Liver (tissue), 9 donors: ENCODE results near the gene CCDC97. TPM values are rescaled to one million over a fixed set of nuclear protein-coding genes. Genes with fewer than 3 reads are reported as not detected.

Experiments
- DNase-seq: peaks from one replicate; pipeline ENCODE4 v3.0.0-alpha.2; 2017; ENCODE audit warnings: low spot score
- H3K27ac ChIP-seq, 2 donors: one replicate each; pipeline ENCODE4 v1.7.0; 2013; ENCODE audit warnings: inconsistent platforms in 2 of 2, low read length in 2 of 2, control low read depth in 1 of 2, low read depth in 1 of 2, mild to moderate bottlenecking in 1 of 2
- H3K27me3 ChIP-seq, 4 donors: one replicate each; pipeline versions ENCODE4 v1.6.1 to v1.7.0; 2013; ENCODE audit warnings: low read length in 3 of 4, inconsistent platforms in 1 of 4, mild to moderate bottlenecking in 1 of 4, moderate library complexity in 1 of 4; ENCODE audit not compliant: control insufficient read depth in 4 of 4, insufficient read depth in 4 of 4
- H3K36me3 ChIP-seq, 4 donors: one replicate each; pipeline versions ENCODE4 v1.6.1 to v1.7.0; 2013; ENCODE audit warnings: low read length in 3 of 4, mild to moderate bottlenecking in 3 of 4, low read depth in 1 of 4, moderate library complexity in 1 of 4; ENCODE audit not compliant: control insufficient read depth in 4 of 4, insufficient read depth in 3 of 4
- H3K4me1 ChIP-seq, 4 donors: one replicate each; pipeline versions ENCODE4 v1.6.1 to v1.7.0; 2013; ENCODE audit warnings: low read length in 3 of 4, mild to moderate bottlenecking in 3 of 4, moderate library complexity in 1 of 4; ENCODE audit not compliant: control insufficient read depth in 4 of 4, insufficient read depth in 4 of 4
- H3K4me3 ChIP-seq, 3 donors: one replicate each; pipeline versions ENCODE4 v1.6.1 to v1.7.0; 2013; ENCODE audit warnings: low read length in 3 of 3, control low read depth in 1 of 3, low read depth in 1 of 3, mild to moderate bottlenecking in 1 of 3
- H3K9ac ChIP-seq, 2 donors: one replicate each; pipeline ENCODE4 v1.7.0; 2013; ENCODE audit warnings: low read length in 2 of 2, mild to moderate bottlenecking in 2 of 2, moderate library complexity in 2 of 2, control low read depth in 1 of 2, low read depth in 1 of 2
- H3K9me3 ChIP-seq, 4 donors: one replicate each; pipeline versions ENCODE4 v1.6.1 to v1.7.0; 2013; ENCODE audit warnings: low read length in 3 of 4; ENCODE audit not compliant: control insufficient read depth in 4 of 4
- ATF3 ChIP-seq: IDR thresholded peaks from 2 replicates; pipeline ENCODE4 v1.6.1; 2016; ENCODE audit warnings: antibody characterized with exemption
- CTCF ChIP-seq: fragments of 150-350 bp; IDR thresholded peaks from 2 replicates; pipeline ENCODE4 v1.5.1; 2017; ENCODE audit warnings: improper control_type of control experiment, low read depth, low read length; ENCODE audit not compliant: missing input control
- EGR1 ChIP-seq, 2 donors: IDR thresholded peaks; 2 replicates each; pipeline ENCODE4 v1.6.1; 2016 to 2018; ENCODE audit warnings: antibody characterized with exemption in 2 of 2, low read depth in 2 of 2
- FOXA1 ChIP-seq: IDR thresholded peaks from 2 replicates; pipeline ENCODE4 v1.6.1; 2016; ENCODE audit warnings: antibody characterized with exemption
- FOXA2 ChIP-seq: IDR thresholded peaks from 2 replicates; pipeline ENCODE4 v1.6.1; 2016; ENCODE audit warnings: antibody characterized with exemption
- GABPA ChIP-seq, 2 donors: IDR thresholded peaks in 1 of 2; conservative IDR thresholded peaks in 1 of 2; 2 replicates each; pipeline ENCODE4 v1.6.1; 2016; ENCODE audit warnings: antibody characterized with exemption in 2 of 2, mild to moderate bottlenecking in 1 of 2, moderate library complexity in 1 of 2
- HNF4A ChIP-seq, 2 donors: conservative IDR thresholded peaks; 2 replicates each; pipeline ENCODE4 v1.6.1; 2016; ENCODE audit warnings: antibody characterized with exemption in 2 of 2, mild to moderate bottlenecking in 2 of 2
- HNF4G ChIP-seq: IDR thresholded peaks from 2 replicates; pipeline ENCODE4 v1.6.1; 2016; ENCODE audit warnings: antibody characterized with exemption
- JUND ChIP-seq, 2 donors: IDR thresholded peaks; 2 replicates each; pipeline ENCODE4 v1.6.1; 2016; ENCODE audit warnings: antibody characterized with exemption in 2 of 2
- MAX ChIP-seq: IDR thresholded peaks from 2 replicates; pipeline ENCODE4 v1.6.1; 2016; ENCODE audit warnings: antibody characterized with exemption
- NR2F2 ChIP-seq: IDR thresholded peaks from 2 replicates; pipeline ENCODE4 v1.6.1; 2016; ENCODE audit warnings: antibody characterized with exemption
- RAD21 ChIP-seq, 2 donors: IDR thresholded peaks; 2 replicates each; pipeline ENCODE4 v1.6.1; 2016; ENCODE audit warnings: antibody characterized with exemption in 2 of 2, mild to moderate bottlenecking in 2 of 2
- REST ChIP-seq: IDR thresholded peaks from 2 replicates; pipeline ENCODE4 v1.6.1; 2016; ENCODE audit warnings: antibody characterized with exemption, mild to moderate bottlenecking
- RXRA ChIP-seq, 2 donors: IDR thresholded peaks; 2 replicates each; pipeline ENCODE4 v1.6.1; 2017 to 2018; ENCODE audit warnings: antibody characterized with exemption in 2 of 2, mild to moderate bottlenecking in 1 of 2
- SP1 ChIP-seq: IDR thresholded peaks from 2 replicates; pipeline ENCODE4 v1.6.1; 2018; ENCODE audit warnings: antibody characterized with exemption, mild to moderate bottlenecking
- TAF1 ChIP-seq: conservative IDR thresholded peaks from 2 replicates; pipeline ENCODE4 v1.6.1; 2016; ENCODE audit warnings: antibody characterized with exemption, mild to moderate bottlenecking
- YY1 ChIP-seq: IDR thresholded peaks from 2 replicates; pipeline ENCODE4 v1.6.1; 2016; ENCODE audit warnings: antibody characterized with exemption, mild to moderate bottlenecking
- ZBTB33 ChIP-seq: IDR thresholded peaks from 2 replicates; pipeline ENCODE4 v1.6.1; 2016; ENCODE audit warnings: antibody characterized with exemption
- WGBS: extraction: QIAGEN DNeasy Blood & Tissue Kit; methylation state at CpG from one replicate; pipeline ENCODE4 v1.1.7; 2013; 5-methylcytosine and 5-hydroxymethylcytosine counted together
- polyA plus RNA-seq, 2 donors: library from polyadenylated mRNA; stranded (reverse) in 1 of 2; unstranded in 1 of 2; fragments of 200-250 nt in 1 of 2; fragments of >200 nt in 1 of 2; fragmentation: Nextera tagmentation in 1 of 2; extraction: Ambion mirVana in 1 of 2; gene quantifications; one replicate each; pipeline versions ENCODE4 v1.2.1 to v1.2.3, GENCODE V29; 2013 to 2015
- total RNA-seq, 2 donors: library from RNA; depleted of rRNA; stranded (reverse); fragments of >200 nt; gene quantifications; one replicate each; pipeline ENCODE4 v1.2.3, GENCODE V29; 2014
- donor health status: healthy.
- donor health status: healthy.
- donor health status: healthy.
- donor health status: healthy.
- donor health status: healthy.

The CCDC97 gene
- total and polyA plus RNA-seq, 4 donors: 3.8 to 5.7 (median 5.3) TPM

GRCh38 chr19:41372501-41372900 lies 62.5 kb downstream of the CCDC97 start:
- Histone ChIP-seq H3K27me3 (no peaks in the 10 kb centered on the region), H3K9me3 (no peaks in the 10 kb centered on the region), H3K9ac (no peak overlapping the region), H3K27ac (no peak overlapping the region), H3K4me1 (peaks cover 0 to 6% (median 4%) of the 10 kb centered on the region in 4 donors), H3K36me3 (no peaks in the 10 kb centered on the region), H3K4me3 (no peak overlapping the region)
- 85% methylated on average over 2 of the region's 2 CpGs for WGBS
- TF ChIP-seq YY1: no peak
- no peak for TF ChIP-seq ZBTB33
- TF ChIP-seq GABPA (IDR thresholded peaks at IDR 0.05 in 1 of 2, conservative IDR thresholded peaks at IDR 0.05 in 1 of 2): no peak
- no peak for TF ChIP-seq HNF4A (conservative IDR thresholded peaks at IDR 0.05)
- no peak for TF ChIP-seq REST
- no peak for TF ChIP-seq HNF4G
- no peak for TF ChIP-seq NR2F2
- no peak for TF ChIP-seq TAF1
- TF ChIP-seq FOXA1: no peak
- TF ChIP-seq ATF3: no peak
- TF ChIP-seq JUND (IDR thresholded peaks at IDR 0.05): no peak
- TF ChIP-seq MAX: no peak
- no peak for TF ChIP-seq SP1
- TF ChIP-seq RAD21 (IDR thresholded peaks at IDR 0.05): no peak
- TF ChIP-seq FOXA2: no peak
- no peak for TF ChIP-seq RXRA (IDR thresholded peaks at IDR 0.05)
- no peak for TF ChIP-seq CTCF
- no peak for DNase-seq

- Histone ChIP-seq H3K9me3 (no peaks in the 10 kb centered on the region), H3K4me1 (peaks cover 0 to 6% (median 4%) of the 10 kb centered on the region in 4 donors), H3K36me3 (no peaks in the 10 kb centered on the region), H3K27ac (no peak overlapping the region), H3K4me3 (no peak overlapping the region), H3K27me3 (no peaks in the 10 kb centered on the region), H3K9ac (no peak overlapping the region)
- no peak for TF ChIP-seq RAD21 (IDR thresholded peaks at IDR 0.05)
- TF ChIP-seq JUND (IDR thresholded peaks at IDR 0.05): no peak
- no peak for TF ChIP-seq TAF1
- no peak for TF ChIP-seq EGR1 (IDR thresholded peaks at IDR 0.05; ENCODE audit: low read depth in 2 of 2)
- peak; percentile 67 for TF ChIP-seq NR2F2
- TF ChIP-seq ATF3: no peak
- no peak for DNase-seq
- WGBS: 55% methylated on average over 12 of the region's 12 CpGs
These were observed 64.0 kb downstream of the CCDC97 start for GRCh38 chr19:41373993-41374392.
